ENCODE data around the gene ZNF316. TPM values are rescaled to one million over a fixed set of nuclear protein-coding genes. Genes with fewer than 3 reads are reported as not detected.

ZNF316 gene
- total RNA-seq, 6 experiments from 2014 or later: 13.4 to 17.0 (median 15.0) TPM

DNA sequence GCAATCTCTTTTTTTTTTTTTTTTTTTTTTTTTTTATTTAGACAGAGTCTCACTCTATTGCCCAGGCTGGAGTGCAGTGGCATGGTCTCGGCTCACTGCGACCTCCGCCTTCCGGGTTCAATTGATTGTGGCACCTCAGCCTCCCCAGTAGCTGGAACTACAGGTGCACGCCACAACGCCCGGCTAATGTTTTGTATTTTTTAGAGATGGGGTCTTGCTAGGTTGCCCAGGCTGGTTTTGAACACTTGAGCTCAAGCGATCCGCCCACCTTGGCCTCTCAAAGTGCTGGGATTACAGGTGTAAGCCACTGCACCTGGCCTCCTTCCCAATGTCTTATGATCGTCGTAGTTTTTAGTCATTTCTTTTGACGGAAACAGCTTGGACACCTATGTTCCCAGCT, 28.3 kb upstream of the ZNF316 start:
- 0 out of 2 replicates have a peak, but pooled peaks cover 6% of the 10 kb centered on the region for H3K36me3 Mint-ChIP-seq (ENCODE audit: low read depth)
- H3K9me3 Mint-ChIP-seq: no peaks in the 10 kb centered on the region
- H3K27ac Mint-ChIP-seq: no peak overlapping the region
- no peak for DNase-seq
- H3K4me1 Mint-ChIP-seq (ENCODE audit: low read depth): no peaks in the 10 kb centered on the region
- TF ChIP-seq, protein P1, sequence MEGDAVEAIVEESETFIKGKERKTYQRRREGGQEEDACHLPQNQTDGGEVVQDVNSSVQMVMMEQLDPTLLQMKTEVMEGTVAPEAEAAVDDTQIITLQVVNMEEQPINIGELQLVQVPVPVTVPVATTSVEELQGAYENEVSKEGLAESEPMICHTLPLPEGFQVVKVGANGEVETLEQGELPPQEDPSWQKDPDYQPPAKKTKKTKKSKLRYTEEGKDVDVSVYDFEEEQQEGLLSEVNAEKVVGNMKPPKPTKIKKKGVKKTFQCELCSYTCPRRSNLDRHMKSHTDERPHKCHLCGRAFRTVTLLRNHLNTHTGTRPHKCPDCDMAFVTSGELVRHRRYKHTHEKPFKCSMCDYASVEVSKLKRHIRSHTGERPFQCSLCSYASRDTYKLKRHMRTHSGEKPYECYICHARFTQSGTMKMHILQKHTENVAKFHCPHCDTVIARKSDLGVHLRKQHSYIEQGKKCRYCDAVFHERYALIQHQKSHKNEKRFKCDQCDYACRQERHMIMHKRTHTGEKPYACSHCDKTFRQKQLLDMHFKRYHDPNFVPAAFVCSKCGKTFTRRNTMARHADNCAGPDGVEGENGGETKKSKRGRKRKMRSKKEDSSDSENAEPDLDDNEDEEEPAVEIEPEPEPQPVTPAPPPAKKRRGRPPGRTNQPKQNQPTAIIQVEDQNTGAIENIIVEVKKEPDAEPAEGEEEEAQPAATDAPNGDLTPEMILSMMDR (IDR thresholded peaks at IDR 0.05): no peak
- no peaks in the 10 kb centered on the region; the same call in 1 of the 2 replicates for H3K27me3 Mint-ChIP-seq (ENCODE audit: insufficient read depth)
- no peak overlapping the region for H3K4me3 Mint-ChIP-seq

DNA sequence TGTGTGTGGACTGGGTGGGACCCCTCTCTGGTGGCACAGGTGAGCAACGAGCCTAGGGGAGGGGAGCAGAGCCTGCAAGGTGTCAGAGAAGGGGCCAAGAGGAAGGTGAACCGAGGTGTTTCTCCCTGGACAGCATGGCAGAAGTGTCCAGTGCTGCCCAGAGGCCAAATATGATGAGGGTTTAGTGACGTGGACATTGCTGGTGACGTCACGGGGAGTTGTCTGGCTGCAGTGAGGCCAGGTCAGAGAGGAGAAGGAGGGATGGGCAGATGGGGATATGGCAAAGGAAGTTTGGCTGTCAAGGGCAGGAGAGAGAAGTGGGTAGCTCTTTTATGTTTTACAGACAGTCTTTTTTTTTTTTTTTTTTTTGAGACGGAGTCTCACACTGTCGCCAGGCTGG, 24.3 kb upstream of the ZNF316 start:
- no peaks in the 10 kb centered on the region for H3K9me3 Mint-ChIP-seq
- peaks cover 18% of the 10 kb centered on the region for H3K27me3 Mint-ChIP-seq (ENCODE audit: insufficient read depth)
- no peak overlapping the region for H3K4me3 Mint-ChIP-seq
- H3K4me1 Mint-ChIP-seq (ENCODE audit: low read depth): no peaks in the 10 kb centered on the region
- DNase-seq: no peak
- H3K36me3 Mint-ChIP-seq (ENCODE audit: low read depth): no peaks in the 10 kb centered on the region
- no peak overlapping the region for H3K27ac Mint-ChIP-seq
- TF ChIP-seq, protein P1 (IDR thresholded peaks at IDR 0.05): no peak

DNA sequence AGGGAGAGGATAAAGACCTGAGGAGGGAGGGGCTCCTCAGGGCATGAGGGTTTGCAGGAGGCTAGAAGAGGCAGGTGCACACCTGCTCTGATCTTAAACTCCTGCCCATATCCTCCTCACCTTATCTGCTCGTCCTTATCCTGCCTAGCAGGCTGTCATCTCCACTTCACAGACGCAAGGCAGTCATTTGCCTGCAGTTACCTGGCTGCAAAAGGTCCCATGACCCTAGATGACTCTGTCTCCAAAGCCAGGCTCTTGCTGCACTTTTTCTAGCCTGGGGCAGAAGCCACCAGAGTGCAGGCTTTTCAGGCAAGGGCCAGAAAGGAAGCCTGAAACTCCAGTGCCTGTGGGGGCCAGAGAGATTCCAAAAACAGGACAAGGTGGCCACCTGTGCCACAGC, 23.4 kb upstream of the ZNF316 start:
- no peak for DNase-seq
- TF ChIP-seq, protein P1 (IDR thresholded peaks at IDR 0.05): no peak
- Mint-ChIP-seq H3K27me3 (ENCODE audit: insufficient read depth) (peaks cover 24% of the 10 kb centered on the region), H3K4me1 (ENCODE audit: low read depth) (no peaks in the 10 kb centered on the region), H3K27ac (no peak overlapping the region), H3K4me3 (no peak overlapping the region), H3K9me3 (no peaks in the 10 kb centered on the region), H3K36me3 (ENCODE audit: low read depth) (no peaks in the 10 kb centered on the region)

DNA sequence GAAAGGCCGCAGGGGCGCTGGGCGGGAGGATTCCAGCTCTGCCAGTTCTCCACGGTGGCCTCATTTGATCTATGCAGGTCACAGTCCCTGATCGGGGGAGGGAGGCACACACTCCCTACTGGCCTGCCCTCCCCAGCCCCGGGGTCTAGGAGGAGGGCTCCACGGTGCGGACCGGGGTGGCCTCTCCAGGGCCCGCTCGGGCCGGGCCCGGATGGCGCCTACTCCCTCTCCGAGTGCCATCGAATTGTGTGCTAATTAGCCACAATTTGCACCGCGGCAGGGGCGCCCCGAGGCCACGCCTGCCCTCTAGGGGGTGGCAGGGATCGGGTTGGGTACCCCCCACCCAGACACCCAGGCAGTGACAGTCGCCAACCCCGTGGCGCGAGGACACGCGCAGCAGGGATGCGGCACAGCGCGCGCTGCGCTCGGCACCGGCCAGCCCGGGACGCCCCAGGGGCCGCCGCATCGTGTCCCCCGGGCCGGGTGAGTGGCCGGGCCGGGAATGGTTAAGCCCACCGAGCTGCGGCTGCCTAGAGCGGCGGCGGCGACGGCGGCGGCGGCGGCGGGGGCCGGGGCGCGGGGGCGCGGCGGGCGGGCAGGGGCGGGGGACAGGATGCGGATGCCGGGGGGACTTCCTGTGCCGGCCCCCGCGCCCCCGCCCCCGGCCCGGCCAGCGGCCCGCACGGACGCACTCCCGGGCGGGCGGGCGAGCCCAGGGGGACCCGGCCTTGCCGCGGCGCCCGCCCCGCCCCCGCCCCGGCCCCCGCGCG, 22.0 kb upstream of the ZNF316 start, which contains the start of gene ZNF853:
TSS of gene ZNF853 (plus strand) at position 658 of the 770 bp plus-strand sequence. CDS start 565 bp downstream, outside the sequence.
- H3K27ac Mint-ChIP-seq: no peak within 1 kb of the TSS
- H3K4me3 Mint-ChIP-seq: no peak within 1 kb of the TSS
- H3K9me3 Mint-ChIP-seq: no peaks in the 10 kb centered on the region
- TF ChIP-seq, protein P1 (IDR thresholded peaks at IDR 0.05): no peak
- no peaks in the 10 kb centered on the region for H3K36me3 Mint-ChIP-seq (ENCODE audit: low read depth)
- H3K27me3 Mint-ChIP-seq (ENCODE audit: insufficient read depth): peaks cover 37% of the 10 kb centered on the region
- no peak for DNase-seq
- no peaks in the 10 kb centered on the region for H3K4me1 Mint-ChIP-seq (ENCODE audit: low read depth)

DNA sequence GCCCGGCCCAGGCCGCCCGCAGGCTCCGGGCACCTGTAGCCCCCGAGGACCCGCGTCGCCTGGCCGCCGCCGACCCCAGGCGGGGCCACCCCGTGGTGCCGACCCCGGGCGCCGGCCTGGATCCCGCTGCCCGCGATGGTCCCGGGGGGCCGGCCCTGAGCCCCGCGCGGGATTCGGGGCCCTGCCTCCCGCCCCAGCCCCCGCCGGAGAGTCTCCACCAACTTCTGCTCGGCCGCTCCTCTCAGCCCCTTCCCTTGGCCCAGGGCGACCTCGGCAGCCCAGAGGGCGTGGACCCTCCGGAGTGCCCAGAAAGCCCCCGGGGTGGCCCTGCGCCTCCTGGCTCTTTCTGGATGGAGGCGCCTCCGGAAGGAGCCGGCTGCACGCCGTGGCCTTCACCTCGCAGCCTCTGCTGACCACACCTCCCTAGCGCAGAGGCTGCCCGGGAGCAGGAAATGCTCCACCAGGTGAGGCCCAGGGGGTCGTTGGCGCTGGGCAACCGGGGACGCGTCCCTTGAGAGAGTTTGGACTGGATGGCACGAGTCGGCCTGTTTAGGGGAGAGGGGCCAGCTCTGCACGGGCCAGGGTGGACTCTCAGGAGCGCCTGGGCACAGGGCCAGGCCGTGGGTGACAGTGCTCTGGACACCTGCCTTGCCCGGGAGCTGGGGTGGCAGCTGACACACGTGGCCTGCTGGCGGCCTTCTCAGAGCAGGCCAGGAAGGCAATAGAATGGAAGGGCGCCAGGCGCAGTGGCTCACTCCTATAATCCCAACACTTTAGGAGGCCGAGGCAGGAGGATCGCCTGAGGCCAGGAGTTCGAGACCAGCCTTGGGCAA, 21.2 kb upstream of the ZNF316 start:
- Mint-ChIP-seq H3K27ac (no peak overlapping the region), H3K4me1 (ENCODE audit: low read depth) (no peaks in the 10 kb centered on the region), H3K36me3 (ENCODE audit: low read depth) (no peaks in the 10 kb centered on the region), H3K27me3 (ENCODE audit: insufficient read depth) (peaks cover 39% of the 10 kb centered on the region), H3K4me3 (no peak overlapping the region), H3K9me3 (no peaks in the 10 kb centered on the region)
- TF ChIP-seq, protein P1 (IDR thresholded peaks at IDR 0.05): no peak
- no peak for DNase-seq

Data from HFFc6 (cell line).